RWPE2 (cell line): Measurements from ENCODE around the gene MPG.

ENCODE experiments used
- ATAC-seq: fragments of 200-7000 bp; cut with Tn5 transposase; 3 replicates; pipeline ENCODE4 v1.9.1; 2021; ENCODE audit warnings: low read depth
- DNase-seq: peaks from one replicate; pipeline ENCODE4 v3.0.0-alpha.2; 2020; ENCODE audit warnings: low spot score
- H3K27ac ChIP-seq: fragments of 450-650 bp; 2 replicates; pipeline ENCODE4 v1.5.1; 2017; ENCODE audit warnings: mild to moderate bottlenecking; ENCODE audit not compliant: poor library complexity, severe bottlenecking
- H3K27me3 ChIP-seq: fragments of 250-450 bp; sonication (Bioruptor Pico); 2 replicates; pipeline ENCODE4 v1.5.1; 2021; ENCODE audit warnings: mild to moderate bottlenecking, moderate library complexity; ENCODE audit not compliant: insufficient read depth, poor library complexity, severe bottlenecking
- H3K36me3 ChIP-seq: fragments of 250-450 bp; sonication (Bioruptor Pico); 2 replicates; pipeline ENCODE4 v1.5.1; 2020; ENCODE audit warnings: low read depth, mild to moderate bottlenecking, moderate library complexity
- H3K4me1 ChIP-seq: fragments of 250-450 bp; sonication (Bioruptor Pico); 2 replicates; pipeline ENCODE4 v1.5.1; 2021; ENCODE audit warnings: mild to moderate bottlenecking, moderate library complexity; ENCODE audit not compliant: insufficient read depth, poor library complexity, severe bottlenecking
- H3K4me3 ChIP-seq: fragments of 250-450 bp; sonication (Bioruptor Pico); 2 replicates; pipeline ENCODE4 v1.5.1; 2021; ENCODE audit warnings: mild to moderate bottlenecking, moderate library complexity; ENCODE audit not compliant: severe bottlenecking
- H3K9me3 ChIP-seq: fragments of 250-450 bp; sonication (Bioruptor Pico); 2 replicates; pipeline ENCODE4 v1.5.1; 2021; ENCODE audit warnings: mild to moderate bottlenecking, moderate library complexity; ENCODE audit not compliant: severe bottlenecking
- TF ChIP-seq, protein P1 (sequence below): fragments of 450-650 bp; IDR thresholded peaks from one replicate; pipeline ENCODE4 v1.5.1; 2017; ENCODE audit warnings: mild to moderate bottlenecking, moderate library complexity; ENCODE audit not compliant: poor library complexity, severe bottlenecking

MPG gene

DNA sequence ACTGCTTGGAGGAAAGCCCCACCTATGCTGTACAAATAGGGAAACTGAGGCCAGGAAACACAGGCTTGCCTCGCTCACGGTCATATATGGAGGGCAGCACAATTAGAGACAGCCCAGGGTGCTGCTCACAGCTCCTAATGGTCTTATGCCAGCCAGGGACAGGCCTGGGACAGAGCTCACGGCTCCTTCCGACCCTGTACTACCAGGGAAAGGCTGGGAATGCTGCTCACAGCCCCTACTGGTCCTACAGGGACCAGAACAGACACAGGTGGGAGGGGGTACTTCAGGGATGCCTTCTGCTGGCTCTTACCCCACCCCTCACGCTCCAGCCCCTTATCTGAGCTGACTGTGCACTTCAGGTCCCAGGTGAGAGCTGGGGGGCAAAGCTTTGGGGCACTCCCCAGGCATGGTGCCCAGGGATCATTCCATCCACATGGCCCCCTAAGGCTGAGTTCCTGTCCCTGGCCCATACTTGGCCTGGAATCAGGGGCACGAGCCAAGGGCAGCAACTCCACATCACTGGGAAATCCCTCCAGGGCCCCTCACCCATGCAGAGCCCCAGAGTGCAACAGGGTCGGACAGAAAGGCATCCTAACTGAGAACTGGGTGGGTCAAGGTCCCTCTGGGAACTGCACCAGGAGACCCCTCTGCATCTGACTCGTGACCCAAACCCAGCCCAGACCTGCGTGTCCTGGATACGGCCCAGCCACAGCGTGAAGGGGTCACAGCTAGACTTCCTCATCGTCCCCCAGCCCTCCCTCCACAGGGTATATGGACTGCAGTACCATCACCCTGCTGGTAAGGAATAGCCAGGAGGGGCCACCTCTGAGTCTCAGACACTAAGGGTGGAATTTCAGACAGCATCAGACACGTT, 11.5 kb upstream of the MPG start:
- H3K27ac ChIP-seq, result no peak overlapping the region
- peaks cover 5% of the 10 kb centered on the region for H3K4me1 ChIP-seq
- H3K4me3 ChIP-seq, result no peak overlapping the region
- H3K9me3 ChIP-seq, result no peaks in the 10 kb centered on the region
- no peaks in the 10 kb centered on the region for H3K27me3 ChIP-seq
- no peak for DNase-seq
- no peak for ATAC-seq
- H3K36me3 ChIP-seq, result peaks cover 16% of the 10 kb centered on the region
- TF ChIP-seq, protein P1, sequence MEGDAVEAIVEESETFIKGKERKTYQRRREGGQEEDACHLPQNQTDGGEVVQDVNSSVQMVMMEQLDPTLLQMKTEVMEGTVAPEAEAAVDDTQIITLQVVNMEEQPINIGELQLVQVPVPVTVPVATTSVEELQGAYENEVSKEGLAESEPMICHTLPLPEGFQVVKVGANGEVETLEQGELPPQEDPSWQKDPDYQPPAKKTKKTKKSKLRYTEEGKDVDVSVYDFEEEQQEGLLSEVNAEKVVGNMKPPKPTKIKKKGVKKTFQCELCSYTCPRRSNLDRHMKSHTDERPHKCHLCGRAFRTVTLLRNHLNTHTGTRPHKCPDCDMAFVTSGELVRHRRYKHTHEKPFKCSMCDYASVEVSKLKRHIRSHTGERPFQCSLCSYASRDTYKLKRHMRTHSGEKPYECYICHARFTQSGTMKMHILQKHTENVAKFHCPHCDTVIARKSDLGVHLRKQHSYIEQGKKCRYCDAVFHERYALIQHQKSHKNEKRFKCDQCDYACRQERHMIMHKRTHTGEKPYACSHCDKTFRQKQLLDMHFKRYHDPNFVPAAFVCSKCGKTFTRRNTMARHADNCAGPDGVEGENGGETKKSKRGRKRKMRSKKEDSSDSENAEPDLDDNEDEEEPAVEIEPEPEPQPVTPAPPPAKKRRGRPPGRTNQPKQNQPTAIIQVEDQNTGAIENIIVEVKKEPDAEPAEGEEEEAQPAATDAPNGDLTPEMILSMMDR, result no peak

DNA sequence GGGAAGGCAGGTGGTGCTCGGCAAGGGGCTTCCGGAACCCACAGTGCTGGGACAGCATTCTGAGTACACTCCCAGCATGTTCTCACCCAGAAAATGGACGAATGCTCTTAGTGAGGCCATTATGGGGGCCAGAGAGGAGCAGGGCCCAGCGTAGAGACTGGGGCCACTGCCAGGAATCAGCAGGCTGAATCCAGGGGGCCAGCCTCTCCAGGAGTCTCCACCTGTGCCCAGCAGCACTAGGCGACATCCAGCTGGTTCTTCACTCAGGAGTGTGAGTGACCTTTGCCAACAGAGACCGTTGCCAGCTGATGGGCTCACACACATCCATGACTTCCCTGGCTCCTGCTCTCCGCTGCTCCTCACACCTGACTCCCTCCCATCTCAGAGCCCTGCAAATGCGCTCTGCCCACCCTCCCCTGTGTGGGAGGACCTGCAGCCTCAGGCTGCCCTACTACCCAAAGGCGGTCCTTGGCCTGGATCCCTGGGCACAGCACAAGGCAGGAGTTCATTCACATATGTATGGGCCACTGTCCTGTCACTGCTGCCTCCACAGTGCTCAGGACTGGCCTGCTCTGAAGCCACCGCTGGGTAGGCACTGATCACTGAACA, 10.7 kb upstream of the MPG start:
- H3K36me3 ChIP-seq, result peaks cover 16% of the 10 kb centered on the region
- peaks cover 5% of the 10 kb centered on the region for H3K4me1 ChIP-seq
- H3K27ac ChIP-seq, result no peak overlapping the region
- no peaks in the 10 kb centered on the region for H3K9me3 ChIP-seq
- TF ChIP-seq, protein P1, result no peak
- no peak for ATAC-seq
- H3K27me3 ChIP-seq, result no peaks in the 10 kb centered on the region
- DNase-seq, result no peak
- no peak overlapping the region for H3K4me3 ChIP-seq

DNA sequence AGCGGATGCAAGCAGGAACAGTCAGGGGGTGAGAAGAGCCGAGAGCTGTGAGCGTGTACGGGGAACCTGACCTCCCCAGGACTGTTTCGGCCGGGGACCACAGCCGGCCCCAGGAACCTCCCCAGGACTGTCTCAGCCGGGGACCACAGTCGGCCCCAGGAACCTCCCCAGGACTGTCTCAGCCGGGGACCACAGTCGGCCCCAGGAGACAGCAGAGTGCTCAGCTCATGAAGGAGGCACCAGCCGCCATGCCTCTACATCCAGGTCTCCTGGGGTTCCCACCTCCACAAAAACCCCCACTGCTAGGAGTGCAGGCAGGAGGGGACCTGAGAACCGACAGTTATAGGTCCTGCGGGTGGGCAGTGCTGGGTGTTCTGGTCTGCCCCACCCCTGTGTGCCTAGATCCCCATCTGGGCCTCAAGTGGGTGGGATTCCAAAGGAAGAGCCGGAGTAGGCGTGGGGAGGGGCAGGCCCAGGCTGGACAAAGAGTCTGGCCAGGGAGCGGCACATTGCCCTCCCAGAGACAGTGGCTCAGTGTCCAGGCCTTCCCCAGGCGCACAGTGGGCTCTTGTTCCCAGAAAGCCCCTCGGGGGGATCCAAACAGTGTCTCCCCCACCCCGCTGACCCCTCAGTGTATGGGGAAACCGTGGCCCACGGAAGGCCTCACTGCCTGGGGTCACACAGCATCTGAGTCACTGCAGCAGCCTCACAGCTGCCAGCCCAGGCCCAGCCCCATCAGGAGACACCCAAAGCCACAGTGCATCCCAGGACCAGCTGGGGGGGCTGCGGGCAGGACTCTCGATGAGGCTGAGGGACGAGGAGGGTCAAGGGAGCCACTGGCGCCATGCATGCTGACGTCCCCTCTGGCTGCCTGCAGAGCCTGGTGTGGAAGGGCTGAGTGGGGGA, 9.9 kb upstream of the MPG start:
- Histone ChIP-seq H3K9me3 (no peaks in the 10 kb centered on the region), H3K27ac (no peak overlapping the region), H3K36me3 (peaks cover 12% of the 10 kb centered on the region), H3K4me1 (peaks cover 8% of the 10 kb centered on the region), H3K27me3 (no peaks in the 10 kb centered on the region), H3K4me3 (no peak overlapping the region)
- ATAC-seq (no peak), DNase-seq (no peak)
- TF ChIP-seq, protein P1, result no peak

DNA sequence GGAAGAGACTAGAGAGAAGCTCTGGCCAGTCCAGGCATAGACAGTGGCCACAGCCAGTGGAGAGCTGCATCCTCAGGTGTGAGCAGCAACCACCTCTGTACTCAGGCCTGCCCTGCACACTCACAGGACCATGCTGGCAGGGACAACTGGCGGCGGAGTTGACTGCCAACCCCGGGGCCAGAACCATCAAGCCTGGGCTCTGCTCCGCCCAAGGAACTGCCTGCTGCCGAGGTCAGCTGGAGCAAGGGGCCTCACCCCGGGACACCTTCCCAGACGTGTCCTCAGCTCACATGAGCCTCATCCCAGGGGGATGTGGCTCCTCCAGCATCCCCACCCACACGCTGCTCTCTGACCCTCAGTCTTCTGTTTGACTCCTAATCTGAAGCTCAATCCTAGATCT, 8.8 kb upstream of the MPG start:
- no peak for DNase-seq
- no peaks in the 10 kb centered on the region for H3K27me3 ChIP-seq
- peaks cover 6% of the 10 kb centered on the region for H3K36me3 ChIP-seq
- ATAC-seq, result no peak
- H3K4me3 ChIP-seq, result no peak overlapping the region
- TF ChIP-seq, protein P1, result no peak
- H3K27ac ChIP-seq, result no peak overlapping the region
- H3K4me1 ChIP-seq, result peaks cover 8% of the 10 kb centered on the region
- no peaks in the 10 kb centered on the region for H3K9me3 ChIP-seq
